SK-N-SH (cell line): Measurements from ENCODE around the gene C1orf174. TPM values are rescaled to one million over a fixed set of nuclear protein-coding genes. Genes with fewer than 3 reads are reported as not detected.

ENCODE experiments used
- CTCF ChIA-PET: fragments of 300-600, 350-600 bp; formaldehyde crosslinking; extraction: SDS; loops from one replicate; lab custom pipeline; 2021; lab: Yijun Ruan, JAX
- POLR2A ChIA-PET: fragments of 350-600 bp; sonication (Branson Sonifier 250); formaldehyde crosslinking; extraction: SDS; loops from one replicate; lab custom pipeline; 2020; ENCODE audit warnings: antibody characterized with exemption, inconsistent platforms; lab: Yijun Ruan, JAX
- DNase-seq: peaks from one replicate; pipeline ENCODE4 v3.0.0; 2012
- H2AFZ ChIP-seq: fragments of 200-600 bp; sonication (generic); 2 replicates; pipeline ENCODE4 v1.8.1; 2016; ENCODE audit warnings: antibody characterized with exemption, mild to moderate bottlenecking, low read depth
- H3F3A ChIP-seq: fragments of 200-600 bp; sonication (generic); replicated peaks from 2 replicates; pipeline ENCODE3; 2016; ENCODE audit warnings: antibody characterized with exemption, mild to moderate bottlenecking; ENCODE audit not compliant: insufficient read depth
- H3K27ac ChIP-seq, 2 experiments: fragments of 200-500 bp in 1 of 2; fragments of 200-600 bp in 1 of 2; sonication (Bioruptor generic) in 1 of 2; sonication (generic), shearing (Covaris generic) in 1 of 2; 2 replicates each; pipeline versions ENCODE4 v1.5.1 to v1.6.1; 2014 to 2016; ENCODE audit warnings: low read depth in 2 of 2, inconsistent platforms in 1 of 2, low read length in 1 of 2, mild to moderate bottlenecking in 1 of 2, mixed read lengths in 1 of 2
- H3K27me3 ChIP-seq: fragments of 200-600 bp; sonication (generic), shearing (Covaris generic); 2 replicates; pipeline ENCODE4 v1.6.1; 2016; ENCODE audit warnings: mixed run types; ENCODE audit not compliant: insufficient read depth
- H3K36me3 ChIP-seq, 2 experiments: fragments of 200-500 bp in 1 of 2; fragments of 200-600 bp in 1 of 2; sonication (Bioruptor generic) in 1 of 2; sonication (generic) in 1 of 2; replicated peaks in 1 of 2; 2 replicates each; pipeline versions ENCODE3 to v1.5.1; 2014 to 2016; ENCODE audit warnings: low read length in 1 of 2, mild to moderate bottlenecking in 1 of 2; ENCODE audit not compliant: insufficient read depth in 2 of 2, control insufficient read depth in 1 of 2
- H3K4me1 ChIP-seq, 2 experiments: fragments of 200-500 bp in 1 of 2; fragments of 200-600 bp in 1 of 2; sonication (Bioruptor generic) in 1 of 2; sonication (generic), shearing (Covaris generic) in 1 of 2; 2 replicates each; pipeline versions ENCODE4 v1.5.1 to v1.6.1; 2014 to 2016; ENCODE audit warnings: low read depth in 1 of 2, low read length in 1 of 2, mixed run types in 1 of 2; ENCODE audit not compliant: insufficient read depth in 2 of 2, control insufficient read depth in 1 of 2
- H3K4me2 ChIP-seq: fragments of 200-600 bp; sonication (generic), shearing (Covaris generic); 2 replicates; pipeline ENCODE4 v1.6.1; 2017; ENCODE audit warnings: mixed run types
- H3K4me3 ChIP-seq, 2 experiments: fragments of 200-500 bp in 1 of 2; fragments of 200-600 bp in 1 of 2; sonication (Bioruptor generic) in 1 of 2; sonication (generic), shearing (Covaris generic) in 1 of 2; 2 replicates each; pipeline versions ENCODE4 v1.5.1 to v1.8.1; 2014 to 2016; ENCODE audit warnings: low read depth in 2 of 2, inconsistent platforms in 1 of 2, low read length in 1 of 2, mild to moderate bottlenecking in 1 of 2, mixed read lengths in 1 of 2, moderate library complexity in 1 of 2
- H3K79me2 ChIP-seq: fragments of 200-600 bp; sonication (generic); 2 replicates; pipeline ENCODE4 v1.8.1; 2017; ENCODE audit warnings: mild to moderate bottlenecking; ENCODE audit not compliant: insufficient read depth
- H3K9ac ChIP-seq: fragments of 200-600 bp; sonication (generic); 2 replicates; pipeline ENCODE4 v1.6.1; 2017; ENCODE audit warnings: mixed run types
- H3K9me2 ChIP-seq: fragments of 200-600 bp; sonication (generic); 2 replicates; pipeline ENCODE4 v1.6.1; 2017; ENCODE audit warnings: mixed run types
- H3K9me3 ChIP-seq: fragments of 200-600 bp; sonication (generic); 2 replicates; pipeline ENCODE4 v1.6.1; 2017; ENCODE audit warnings: mixed run types, mild to moderate bottlenecking, moderate library complexity
- H4K20me1 ChIP-seq: fragments of 200-600 bp; sonication (generic); 2 replicates; pipeline ENCODE4 v1.6.1; 2017; ENCODE audit warnings: mild to moderate bottlenecking, mixed run types; ENCODE audit not compliant: insufficient read depth
- EZH2phosphoT487 ChIP-seq: fragments of 200-600 bp; sonication (generic); IDR thresholded peaks from 2 replicates; pipeline ENCODE4 v1.6.1; 2017; ENCODE audit warnings: low read depth, mixed run types, mild to moderate bottlenecking, antibody characterized with exemption, moderate library complexity, borderline replicate concordance
- FOXJ3 ChIP-seq: sonication (generic); formaldehyde crosslinking; IDR thresholded peaks from 2 replicates; pipeline ENCODE4 v1.5.1; 2020; ENCODE audit warnings: mild to moderate bottlenecking, missing genetic modification reagents
- GABPA ChIP-seq: IDR thresholded peaks from 2 replicates; pipeline ENCODE4 v1.4.0; 2012; ENCODE audit warnings: low read depth, mild to moderate bottlenecking
- GATA2 ChIP-seq: sonication (generic); formaldehyde crosslinking; IDR thresholded peaks from 2 replicates; pipeline ENCODE4 v1.5.0; 2020; ENCODE audit warnings: mild to moderate bottlenecking, missing genetic modification reagents
- MXI1 ChIP-seq: IDR thresholded peaks from 2 replicates; pipeline ENCODE4 v1.6.1; 2012; ENCODE audit warnings: mild to moderate bottlenecking, low read depth, low read length, improper control_type of control experiment
- NRF1 ChIP-seq: IDR thresholded peaks from 2 replicates; pipeline ENCODE4 v1.6.1; 2012; ENCODE audit warnings: low read depth, mild to moderate bottlenecking, low read length
- RAD21 ChIP-seq: IDR thresholded peaks from 2 replicates; pipeline ENCODE4 v1.6.1; 2012; ENCODE audit warnings: mild to moderate bottlenecking, low read length
- RCOR1 ChIP-seq: fragments of 150-350 bp; IDR thresholded peaks from 2 replicates; pipeline ENCODE4 v1.6.1; 2017; ENCODE audit warnings: antibody characterized with exemption, low read length
- RXRA ChIP-seq: IDR thresholded peaks from 2 replicates; pipeline ENCODE4 v1.4.0; 2012; ENCODE audit warnings: low read depth, mild to moderate bottlenecking, borderline replicate concordance
- SMC3 ChIP-seq: IDR thresholded peaks from 2 replicates; pipeline ENCODE4 v1.6.1; 2012; ENCODE audit warnings: low read depth, low read length, improper control_type of control experiment
- TCF12 ChIP-seq: IDR thresholded peaks from 2 replicates; pipeline ENCODE4 v1.4.0; 2012
- TEAD4 ChIP-seq: IDR thresholded peaks from 2 replicates; pipeline ENCODE4 v1.4.0; 2012; ENCODE audit warnings: mild to moderate bottlenecking, borderline replicate concordance; ENCODE audit not compliant: insufficient read depth
- YY1 ChIP-seq: IDR thresholded peaks from 2 replicates; pipeline ENCODE4 v1.4.0; 2012; ENCODE audit warnings: low read depth, mild to moderate bottlenecking
- WGBS: methylation state at CpG from one replicate; pipeline ENCODE4 v1.1.6; 2017; ENCODE audit warnings: low lambda C conversion rate; 5-methylcytosine and 5-hydroxymethylcytosine counted together
- polyA plus RNA-seq, 3 experiments: library from polyadenylated mRNA; depleted of rRNA; stranded (reverse); fragments of >200 nt; gene quantifications; 2 replicates each; pipeline ENCODE4 v1.2.3, GENCODE V29; 2012
- TF ChIP-seq, protein P1 (sequence below): fragments of 150-350 bp; IDR thresholded peaks from 2 replicates; pipeline ENCODE4 v1.6.1; 2017; ENCODE audit warnings: antibody characterized with exemption, low read length, low read depth, borderline replicate concordance
- TF ChIP-seq, protein P2 (sequence below): IDR thresholded peaks from 2 replicates; pipeline ENCODE4 v1.6.1; 2012; ENCODE audit warnings: mild to moderate bottlenecking, low read depth, low read length, moderate library complexity
- TF ChIP-seq, protein P3 (sequence below): IDR thresholded peaks from 2 replicates; pipeline ENCODE4 v1.4.0; 2012; ENCODE audit warnings: low read depth, borderline replicate concordance
- TF ChIP-seq, protein P4 (sequence below): IDR thresholded peaks from 2 replicates; pipeline ENCODE4 v1.4.0; 2012; ENCODE audit warnings: low read depth

The C1orf174 gene
- polyA plus RNA-seq, 1 of the 3 experiments (the other 2 are of a cell fraction): 21.4 TPM

DNA sequence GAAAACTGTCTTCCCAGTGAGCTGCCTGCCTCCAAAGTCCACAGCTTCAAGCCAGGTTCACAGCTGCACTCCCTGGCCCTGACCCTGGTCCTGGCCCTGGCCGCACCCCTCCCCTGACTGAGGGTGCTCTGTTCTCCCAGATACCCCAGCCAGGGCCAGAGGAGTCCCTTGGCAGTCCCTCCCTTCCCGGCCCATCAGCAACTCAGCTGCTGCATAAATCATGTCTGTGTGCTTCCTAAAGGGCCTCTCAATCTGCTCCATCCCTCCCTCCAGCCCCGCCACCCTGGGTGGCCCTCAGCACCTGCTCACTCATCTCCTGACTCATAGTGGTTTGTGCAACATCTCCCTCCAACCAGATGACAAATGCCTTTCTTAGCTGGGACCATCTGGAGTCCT lies 24.8 kb upstream of the C1orf174 start:
- Histone ChIP-seq H3K9ac (no peak overlapping the region), H3F3A (no peaks in the 10 kb centered on the region), H4K20me1 (no peaks in the 10 kb centered on the region), H3K4me3 (no peak overlapping the region), H3K4me1 (no peaks in the 10 kb centered on the region), H3K9me3 (no peaks in the 10 kb centered on the region), H3K79me2 (no peaks in the 10 kb centered on the region), H3K4me2 (no peak overlapping the region), H3K27ac (no peak overlapping the region), H3K9me2 (no peaks in the 10 kb centered on the region), H2AFZ (no peak overlapping the region), H3K36me3 (no peaks in the 10 kb centered on the region), H3K27me3 (no peaks in the 10 kb centered on the region)
- TF ChIP-seq TEAD4: no peak
- TF ChIP-seq, protein P1, sequence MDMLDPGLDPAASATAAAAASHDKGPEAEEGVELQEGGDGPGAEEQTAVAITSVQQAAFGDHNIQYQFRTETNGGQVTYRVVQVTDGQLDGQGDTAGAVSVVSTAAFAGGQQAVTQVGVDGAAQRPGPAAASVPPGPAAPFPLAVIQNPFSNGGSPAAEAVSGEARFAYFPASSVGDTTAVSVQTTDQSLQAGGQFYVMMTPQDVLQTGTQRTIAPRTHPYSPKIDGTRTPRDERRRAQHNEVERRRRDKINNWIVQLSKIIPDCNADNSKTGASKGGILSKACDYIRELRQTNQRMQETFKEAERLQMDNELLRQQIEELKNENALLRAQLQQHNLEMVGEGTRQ: no peak
- no peak for TF ChIP-seq GATA2 (CRISPR knock-in tag)
- TF ChIP-seq EZH2phosphoT487: no peak
- no peak for TF ChIP-seq TCF12
- TF ChIP-seq SMC3: no peak
- TF ChIP-seq YY1: no peak
- TF ChIP-seq, protein P2, sequence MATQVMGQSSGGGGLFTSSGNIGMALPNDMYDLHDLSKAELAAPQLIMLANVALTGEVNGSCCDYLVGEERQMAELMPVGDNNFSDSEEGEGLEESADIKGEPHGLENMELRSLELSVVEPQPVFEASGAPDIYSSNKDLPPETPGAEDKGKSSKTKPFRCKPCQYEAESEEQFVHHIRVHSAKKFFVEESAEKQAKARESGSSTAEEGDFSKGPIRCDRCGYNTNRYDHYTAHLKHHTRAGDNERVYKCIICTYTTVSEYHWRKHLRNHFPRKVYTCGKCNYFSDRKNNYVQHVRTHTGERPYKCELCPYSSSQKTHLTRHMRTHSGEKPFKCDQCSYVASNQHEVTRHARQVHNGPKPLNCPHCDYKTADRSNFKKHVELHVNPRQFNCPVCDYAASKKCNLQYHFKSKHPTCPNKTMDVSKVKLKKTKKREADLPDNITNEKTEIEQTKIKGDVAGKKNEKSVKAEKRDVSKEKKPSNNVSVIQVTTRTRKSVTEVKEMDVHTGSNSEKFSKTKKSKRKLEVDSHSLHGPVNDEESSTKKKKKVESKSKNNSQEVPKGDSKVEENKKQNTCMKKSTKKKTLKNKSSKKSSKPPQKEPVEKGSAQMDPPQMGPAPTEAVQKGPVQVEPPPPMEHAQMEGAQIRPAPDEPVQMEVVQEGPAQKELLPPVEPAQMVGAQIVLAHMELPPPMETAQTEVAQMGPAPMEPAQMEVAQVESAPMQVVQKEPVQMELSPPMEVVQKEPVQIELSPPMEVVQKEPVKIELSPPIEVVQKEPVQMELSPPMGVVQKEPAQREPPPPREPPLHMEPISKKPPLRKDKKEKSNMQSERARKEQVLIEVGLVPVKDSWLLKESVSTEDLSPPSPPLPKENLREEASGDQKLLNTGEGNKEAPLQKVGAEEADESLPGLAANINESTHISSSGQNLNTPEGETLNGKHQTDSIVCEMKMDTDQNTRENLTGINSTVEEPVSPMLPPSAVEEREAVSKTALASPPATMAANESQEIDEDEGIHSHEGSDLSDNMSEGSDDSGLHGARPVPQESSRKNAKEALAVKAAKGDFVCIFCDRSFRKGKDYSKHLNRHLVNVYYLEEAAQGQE: no peak
- TF ChIP-seq MXI1: no peak
- no peak for TF ChIP-seq RAD21
- TF ChIP-seq RCOR1: no peak
- TF ChIP-seq NRF1: no peak
- TF ChIP-seq, protein P3, sequence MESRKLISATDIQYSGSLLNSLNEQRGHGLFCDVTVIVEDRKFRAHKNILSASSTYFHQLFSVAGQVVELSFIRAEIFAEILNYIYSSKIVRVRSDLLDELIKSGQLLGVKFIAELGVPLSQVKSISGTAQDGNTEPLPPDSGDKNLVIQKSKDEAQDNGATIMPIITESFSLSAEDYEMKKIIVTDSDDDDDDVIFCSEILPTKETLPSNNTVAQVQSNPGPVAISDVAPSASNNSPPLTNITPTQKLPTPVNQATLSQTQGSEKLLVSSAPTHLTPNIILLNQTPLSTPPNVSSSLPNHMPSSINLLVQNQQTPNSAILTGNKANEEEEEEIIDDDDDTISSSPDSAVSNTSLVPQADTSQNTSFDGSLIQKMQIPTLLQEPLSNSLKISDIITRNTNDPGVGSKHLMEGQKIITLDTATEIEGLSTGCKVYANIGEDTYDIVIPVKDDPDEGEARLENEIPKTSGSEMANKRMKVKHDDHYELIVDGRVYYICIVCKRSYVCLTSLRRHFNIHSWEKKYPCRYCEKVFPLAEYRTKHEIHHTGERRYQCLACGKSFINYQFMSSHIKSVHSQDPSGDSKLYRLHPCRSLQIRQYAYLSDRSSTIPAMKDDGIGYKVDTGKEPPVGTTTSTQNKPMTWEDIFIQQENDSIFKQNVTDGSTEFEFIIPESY: no peak
- TF ChIP-seq GABPA: no peak
- TF ChIP-seq, protein P4, sequence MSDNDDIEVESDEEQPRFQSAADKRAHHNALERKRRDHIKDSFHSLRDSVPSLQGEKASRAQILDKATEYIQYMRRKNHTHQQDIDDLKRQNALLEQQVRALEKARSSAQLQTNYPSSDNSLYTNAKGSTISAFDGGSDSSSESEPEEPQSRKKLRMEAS: no peak
- no peak for TF ChIP-seq FOXJ3 (CRISPR knock-in tag)
- TF ChIP-seq RXRA: no peak
- 31% methylated on average over 3 of the region's 3 CpGs for WGBS
- CTCF ChIA-PET: interaction anchor here (1.3 kb wide), 1 partner anchor 14 kb away, joined by 6 read pairs; no protein-coding TSS in a partner anchor
- DNase-seq: no peak
- POLR2A ChIA-PET: no interaction called here
